ENCODE measurements around the gene RPSA.

DNA sequence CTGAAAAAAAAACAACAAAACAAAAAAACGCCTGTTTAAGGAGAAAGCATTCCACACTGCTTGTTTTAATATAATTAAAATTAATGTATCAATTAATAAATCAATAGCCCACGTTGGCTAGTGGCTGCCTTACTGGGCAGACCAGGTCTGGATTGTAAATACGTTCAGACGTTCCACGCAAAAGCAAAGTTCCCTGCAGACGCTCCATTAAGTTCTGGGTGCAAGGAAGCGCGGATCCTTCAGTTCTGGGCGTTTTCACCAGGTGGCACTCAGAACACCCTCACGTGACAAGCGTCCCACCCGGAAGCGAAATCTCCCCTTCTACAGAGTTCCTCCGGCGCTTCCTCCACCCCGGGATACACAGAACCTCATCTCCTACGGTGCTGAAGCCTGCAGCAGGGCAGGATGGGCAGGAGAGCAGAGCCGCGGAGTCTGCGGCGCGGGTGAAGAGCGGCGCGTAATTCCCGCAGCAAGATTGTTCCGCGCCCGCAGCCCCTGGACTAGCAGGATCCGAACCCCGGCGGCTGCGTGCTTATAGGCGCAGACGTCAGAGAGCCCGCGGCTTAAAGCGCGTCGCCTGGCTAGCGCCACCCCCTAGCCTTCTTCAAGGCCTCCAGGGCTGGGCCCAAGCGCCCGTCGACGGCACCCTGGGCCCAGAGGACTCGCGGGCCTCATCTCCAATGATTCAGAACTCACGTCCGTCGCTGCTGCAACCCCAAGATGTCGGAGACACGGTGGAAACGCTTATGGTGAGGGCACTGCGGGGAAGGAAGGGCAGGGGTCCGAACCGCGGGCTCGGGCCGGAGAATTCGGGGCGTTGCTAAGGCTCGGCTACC is 23.3 kb upstream of the RPSA start, which contains the start of gene SLC25A38:
- no peak for TF ChIP-seq POLR2A (IDR thresholded peaks at IDR 0.05; ENCODE audit: low read length)
- TF ChIP-seq GATA1 (IDR thresholded peaks at IDR 0.05; ENCODE audit: low read depth, low read length) = no peak

Data from erythroblast (primary cell).